GM06990 (cell line): ENCODE measurements around the gene RYR1.

Source experiments
- DNase-seq: peaks from one replicate; pipeline ENCODE4 v3.0.0-alpha.2; 2011; ENCODE audit not compliant: insufficient read length; ENCODE audit errors: extremely low read depth
- H3K27me3 ChIP-seq: replicated peaks from 2 replicates; pipeline ENCODE4 v1.6.0; 2011; ENCODE audit warnings: low read length; ENCODE audit not compliant: control insufficient read depth, insufficient read depth
- H3K36me3 ChIP-seq: 2 replicates; pipeline ENCODE4 v1.5.1; 2011; ENCODE audit warnings: low read length; ENCODE audit not compliant: control insufficient read depth, insufficient read depth
- H3K4me3 ChIP-seq: replicated peaks from 2 replicates; pipeline ENCODE4 v1.5.1; 2011; ENCODE audit warnings: low read depth, mild to moderate bottlenecking, control low read depth, low read length
- CTCF ChIP-seq: IDR thresholded peaks from 2 replicates; pipeline ENCODE4 v1.5.1; 2011; ENCODE audit warnings: low read length, control low read depth, mild to moderate bottlenecking, inconsistent platforms; ENCODE audit not compliant: insufficient read depth, poor library complexity, severe bottlenecking

The RYR1 gene

GRCh38 chr19:38634757-38635482, 201.4 kb downstream of the RYR1 start:
- H3K36me3 ChIP-seq, result peaks cover 13% of the 10 kb centered on the region
- TF ChIP-seq CTCF, result peak; percentile 84
- no peaks in the 10 kb centered on the region for H3K27me3 ChIP-seq
- DNase-seq, result peak; percentile 50
- H3K4me3 ChIP-seq, result no peak overlapping the region

GRCh38 chr19:38635483-38636399, 202.2 kb downstream of the RYR1 start:
- Histone ChIP-seq H3K27me3 (no peaks in the 10 kb centered on the region), H3K4me3 (no peak overlapping the region), H3K36me3 (peaks cover 13% of the 10 kb centered on the region)
- DNase-seq, result no peak
- TF ChIP-seq CTCF, result no peak
